Tibial nerve (tissue), 3 donors: ENCODE measurements around the gene GULP1.

Experiments
- CTCF ChIP-seq, 5 experiments: fragments of 200-600 bp in 3 of 5; fragments of 450-650 bp in 2 of 5; sonication (generic) in 3 of 5; IDR thresholded peaks; one replicate each; pipeline ENCODE4 v1.5.1; 2016 to 2019; ENCODE audit warnings: antibody characterized with exemption in 5 of 5, mild to moderate bottlenecking in 3 of 5, moderate library complexity in 2 of 5
- POLR2A ChIP-seq, 2 donors: fragments of 450-650 bp; IDR thresholded peaks; one replicate each; pipeline ENCODE4 v1.6.1; 2017; ENCODE audit warnings: antibody characterized with exemption in 2 of 2, mild to moderate bottlenecking in 2 of 2, moderate library complexity in 2 of 2

DNA sequence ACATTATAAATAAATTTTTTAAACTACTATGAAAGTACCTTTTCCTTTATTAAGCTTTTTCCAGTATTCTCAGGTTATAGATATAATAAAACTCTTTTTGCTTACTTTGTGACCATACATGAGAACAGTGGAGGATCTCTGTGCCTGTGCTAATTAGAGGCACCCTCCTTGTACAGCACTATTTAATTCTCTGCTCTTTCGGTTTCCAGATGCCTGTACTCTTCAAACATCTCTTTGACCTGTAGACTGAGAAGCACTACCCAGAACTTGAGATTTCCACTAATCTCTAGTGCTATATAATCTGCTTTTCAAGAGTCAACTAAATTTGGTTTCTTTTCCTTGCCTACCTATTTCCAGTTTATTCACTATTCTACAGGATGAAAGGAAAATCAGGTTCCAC is 131.1 kb downstream of the GULP1 start:
- TF ChIP-seq CTCF (IDR thresholded peaks at IDR 0.05) = no peak
- TF ChIP-seq POLR2A (IDR thresholded peaks at IDR 0.05) = no peak
